Heart left ventricle (tissue), 13 donors: Measurements from ENCODE around the gene ZDHHC24.

ENCODE experiments used
- CTCF ChIP-seq, 12 donors: fragments of 200-600 bp; sonication (generic) in 4 of 12; IDR thresholded peaks; one replicate each; pipeline versions ENCODE4 v1.5.0 to v1.8.0; 2018 to 2022; ENCODE audit warnings: antibody characterized with exemption in 12 of 12, mild to moderate bottlenecking in 5 of 12
- POLR2A ChIP-seq, 2 donors: fragments of 450-650 bp; IDR thresholded peaks; one replicate each; pipeline ENCODE4 v1.6.1; 2017; ENCODE audit warnings: antibody characterized with exemption in 2 of 2, mild to moderate bottlenecking in 2 of 2, moderate library complexity in 2 of 2
- donor health status: ischemic (EF 13 %, LVEDD 7.1; RV severe dilation, severe dysfunction).
- donor health status: DM: no; HTN: yes; CAD: no.
- donor health status: DM: no; HTN: no; CAD: no.
- donor health status: ischemic (EF 25% LVEDD 6.9; RV normal size, moderate dysfunction).
- donor health status: ischemic (EF 25% LVEDD 5.7; RV mildly dilated, moderate dysfunction).
- donor health status: ischemic (EF 35%, LVEDD 5.7; RV mildly dilated, moderate dysfunction).
- donor health status: nonischemic (EF 11% LVEDD 7.7; RV severe dilation, severe dysfunction).
- donor health status: DM: yes; HTN: yes; CAD: no.
- donor health status: PGD.
- donor health status: ischemic (EF 29% LVEDD 5.4; RV normal size, mild dysfunction).
- donor health status: nonischemic (EF 23%, LVEDD 6.1; RV moderate dilation, normal function).

GRCh38 chr11:66529655-66530054, 16.2 kb downstream of the ZDHHC24 start:
- no peak for TF ChIP-seq CTCF (IDR thresholded peaks at IDR 0.05)
- no peak for TF ChIP-seq POLR2A (IDR thresholded peaks at IDR 0.05)
